GM12891 (cell line): ENCODE measurements around the gene GRIA1.
A peak's percentile ranks its signal among the peaks of the same experiment; 100 is the strongest.

Experiments
- DNase-seq: peaks from one replicate; pipeline ENCODE4 v3.0.0; 2011; ENCODE audit warnings: low spot score; ENCODE audit not compliant: insufficient read length
- FAIRE-seq: peaks from 2 replicates; lab custom pipeline; 2011; peaks lifted over from hg19 to GRCh38; lab: Jason Lieb, UNC
- PAX5 ChIP-seq: IDR thresholded peaks from 2 replicates; pipeline ENCODE4 v1.6.1; 2011; ENCODE audit warnings: low read length, moderate library complexity, mild to moderate bottlenecking; ENCODE audit not compliant: insufficient read depth, severe bottlenecking
- POLR2A ChIP-seq: IDR thresholded peaks from 2 replicates; pipeline ENCODE4 v1.6.1; 2011; ENCODE audit warnings: low read depth, low read length, control low read depth
- POLR2AphosphoS5 ChIP-seq: IDR thresholded peaks from 2 replicates; pipeline ENCODE4 v1.6.1; 2011; ENCODE audit warnings: low read depth, low read length, control low read depth
- POU2F2 ChIP-seq: IDR thresholded peaks from 2 replicates; pipeline ENCODE4 v1.6.1; 2011; ENCODE audit warnings: low read depth, mild to moderate bottlenecking, control low read depth, low read length, moderate library complexity
- SPI1 ChIP-seq: IDR thresholded peaks from 2 replicates; pipeline ENCODE4 v1.6.1; 2011; ENCODE audit warnings: low read depth, low read length, control low read depth
- TAF1 ChIP-seq: IDR thresholded peaks from 2 replicates; pipeline ENCODE4 v1.6.1; 2011; ENCODE audit warnings: low read depth, low read length, control low read depth

The GRIA1 gene

DNA sequence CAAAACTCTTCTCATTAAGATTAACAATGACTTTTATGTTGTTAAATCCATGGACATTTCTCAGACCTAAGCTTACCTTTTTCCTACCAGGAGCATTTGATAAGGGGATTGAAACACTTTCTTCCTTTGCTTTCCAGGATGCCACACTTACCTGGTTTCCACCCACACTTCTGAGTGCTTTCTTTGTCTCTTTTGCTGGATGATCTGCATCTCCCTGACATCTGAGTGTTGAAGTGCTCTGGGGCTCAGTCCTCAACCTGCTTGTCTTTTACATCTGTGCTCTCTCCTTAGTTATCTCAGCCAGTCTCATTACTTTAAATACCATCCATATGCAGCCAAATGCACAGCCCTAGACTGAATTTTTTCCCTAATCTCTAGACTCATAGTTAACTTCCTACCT lies 22.9 kb upstream of the GRIA1 start:
- TF ChIP-seq POLR2A: no peak
- no peak for TF ChIP-seq PAX5
- no peak for TF ChIP-seq POLR2AphosphoS5
- TF ChIP-seq POU2F2: no peak
- no peak for TF ChIP-seq TAF1
- TF ChIP-seq SPI1: no peak
- no peak for FAIRE-seq

GRCh38 chr5:153469423-153469822 lies 21.0 kb upstream of the GRIA1 start:
- FAIRE-seq (no peak), DNase-seq (no peak)
- no peak for TF ChIP-seq PAX5
- TF ChIP-seq SPI1: no peak
- TF ChIP-seq POU2F2: no peak
- TF ChIP-seq TAF1: no peak
- no peak for TF ChIP-seq POLR2A
- TF ChIP-seq POLR2AphosphoS5: no peak

More for the DNA sequence above, 22.9 kb upstream of the GRIA1 start:
- no peak for DNase-seq

GRCh38 chr5:153470736-153471135 lies 19.7 kb upstream of the GRIA1 start:
- TF ChIP-seq SPI1 (no peak), TAF1 (no peak), POLR2A (no peak), POLR2AphosphoS5 (no peak), PAX5 (no peak), POU2F2 (no peak)
- FAIRE-seq: no peak
- DNase-seq: no peak

DNA sequence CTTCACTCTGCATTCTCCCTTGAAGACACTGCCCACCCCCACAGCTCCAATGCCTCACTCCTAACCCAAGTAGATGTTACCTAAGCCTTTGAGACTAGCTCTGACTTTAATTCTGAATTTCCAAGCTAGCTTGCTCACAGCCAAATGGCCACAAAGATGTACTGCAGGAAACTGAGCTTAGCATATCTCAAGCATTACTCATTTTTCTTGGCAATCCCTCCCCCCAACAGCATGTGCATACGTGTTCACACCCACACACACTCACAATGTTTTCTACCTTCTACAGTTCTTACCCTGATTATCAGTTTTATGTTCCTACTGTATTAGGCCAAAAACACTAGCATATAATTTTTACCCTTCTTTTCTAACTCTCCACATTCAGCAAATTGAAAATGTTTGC lies 13.7 kb upstream of the GRIA1 start:
- TF ChIP-seq POLR2AphosphoS5 (no peak), POLR2A (no peak), PAX5 (no peak), SPI1 (no peak), TAF1 (no peak)
- DNase-seq: no peak
- FAIRE-seq: no peak

DNA sequence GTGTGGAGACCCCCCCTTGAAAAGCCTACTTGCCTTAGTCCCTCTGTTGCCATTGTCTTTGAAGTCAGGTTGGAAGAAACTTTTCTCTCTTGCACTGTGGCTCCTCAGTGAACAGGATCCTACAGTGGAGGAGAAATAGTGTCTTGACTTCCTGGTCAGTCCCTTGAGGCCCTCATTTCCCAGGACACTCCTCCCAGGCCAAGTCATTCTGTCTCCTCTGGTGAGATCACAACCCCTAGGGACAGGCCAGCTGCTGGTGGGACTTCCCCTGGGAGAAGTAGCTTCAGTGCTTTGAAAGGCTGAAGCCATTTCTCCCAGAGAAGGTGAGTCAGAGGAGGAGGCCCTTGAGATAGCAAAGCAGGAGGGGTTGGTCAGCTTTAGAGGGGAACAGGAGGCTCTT lies 10.1 kb upstream of the GRIA1 start:
- no peak for FAIRE-seq
- DNase-seq: no peak
- TF ChIP-seq SPI1 (0 out of 2 replicates have a peak, but pooled peaks have one; percentile 8), TAF1 (no peak)

- DNase-seq (no peak), FAIRE-seq (no peak)
- TF ChIP-seq PAX5 (no peak), POLR2A (no peak), TAF1 (no peak), SPI1 (no peak), POU2F2 (no peak), POLR2AphosphoS5 (no peak)
These were observed 7.0 kb upstream of the GRIA1 start for GRCh38 chr5:153483482-153483881.

DNA sequence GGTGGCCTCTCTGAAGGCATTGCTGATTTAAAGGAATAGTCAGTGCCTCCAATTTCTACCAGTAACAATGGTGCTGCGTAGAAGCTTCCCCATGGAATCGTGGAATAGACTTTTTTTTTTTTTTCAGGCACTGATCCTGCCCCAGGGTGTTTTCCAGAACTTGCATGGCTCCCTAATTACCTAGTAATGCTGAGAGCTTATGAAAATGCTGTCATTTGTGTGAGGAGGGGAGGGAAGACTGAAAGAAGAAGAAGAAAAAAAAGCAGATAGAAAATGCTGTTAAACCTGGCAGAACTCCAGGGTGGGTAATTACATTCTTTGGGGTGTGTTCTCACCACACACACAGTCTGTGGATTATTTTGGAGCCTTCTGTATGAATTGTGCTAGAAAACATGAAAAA lies 4.8 kb upstream of the GRIA1 start:
- DNase-seq: no peak
- no peak for TF ChIP-seq POU2F2
- TF ChIP-seq PAX5: no peak
- TF ChIP-seq POLR2AphosphoS5: no peak
- TF ChIP-seq TAF1: no peak
- TF ChIP-seq POLR2A: no peak
- TF ChIP-seq SPI1: no peak
- FAIRE-seq: no peak

GRCh38 chr5:153486771-153487170 lies 3.7 kb upstream of the GRIA1 start:
- TF ChIP-seq TAF1 (no peak), POU2F2 (no peak), PAX5 (no peak), SPI1 (no peak), POLR2A (no peak), POLR2AphosphoS5 (no peak)
- FAIRE-seq: no peak
- no peak for DNase-seq

DNA sequence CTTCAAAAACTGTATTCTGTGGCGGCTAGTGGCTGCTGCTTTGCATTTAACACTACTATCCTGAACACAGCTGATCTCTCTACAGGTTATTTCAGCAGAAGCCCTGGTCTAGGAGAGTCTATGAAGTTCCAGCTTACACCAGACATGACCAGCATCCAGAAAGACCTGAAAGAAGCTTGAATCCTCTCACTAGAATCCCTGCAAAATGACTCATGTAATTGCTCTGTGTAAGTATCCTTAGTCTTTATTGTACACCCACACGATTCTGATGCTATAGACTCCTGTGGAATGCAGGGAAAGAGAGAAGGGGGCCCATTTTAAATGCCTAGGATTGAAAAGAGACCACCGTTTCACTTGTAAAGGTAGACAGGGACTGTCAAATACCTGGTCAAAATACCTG lies 859 bp upstream of the GRIA1 start:
- DNase-seq (no peak), FAIRE-seq (no peak)
- TF ChIP-seq POU2F2 (no peak), SPI1 (no peak), PAX5 (no peak), TAF1 (no peak), POLR2AphosphoS5 (no peak), POLR2A (no peak)

DNA sequence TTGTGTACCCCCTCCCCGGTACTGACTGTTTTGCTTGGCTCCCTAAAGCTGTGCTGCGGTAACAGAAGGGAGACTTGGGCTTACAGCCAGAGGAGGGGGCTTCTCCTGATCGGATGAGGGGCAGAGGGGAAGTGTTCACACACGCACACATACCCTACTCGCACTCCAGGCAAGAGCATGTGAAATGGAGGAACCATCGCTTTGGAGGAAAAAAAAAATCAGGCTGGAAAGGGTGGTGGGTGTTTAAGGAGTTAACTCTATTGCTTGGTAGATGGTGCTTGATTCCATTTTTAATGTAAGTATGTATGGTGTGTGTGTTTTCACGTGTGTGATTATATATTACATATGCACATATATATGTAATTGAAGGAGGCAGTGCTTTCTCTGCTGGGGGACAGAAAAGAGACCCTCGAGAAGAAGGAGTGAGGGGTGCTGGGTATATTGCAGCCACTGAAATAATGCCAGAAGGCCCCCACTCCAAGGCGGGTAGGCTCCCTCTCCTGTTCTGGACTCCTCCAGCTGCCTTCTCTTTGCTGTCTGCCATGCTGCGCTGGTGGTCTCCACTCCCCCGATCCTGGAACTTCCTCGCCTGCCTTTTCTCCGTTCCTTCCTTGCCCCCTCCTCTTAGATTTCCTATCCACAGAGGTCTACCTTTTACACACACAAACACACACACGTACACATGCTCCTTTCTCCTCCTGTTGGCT lies 721 bp downstream of the GRIA1 start:
- DNase-seq (no peak), FAIRE-seq (no peak)
- TF ChIP-seq TAF1 (no peak), PAX5 (no peak), POLR2A (no peak), POLR2AphosphoS5 (no peak), POU2F2 (no peak), SPI1 (no peak)
